ENCODE results near the gene CDH23. TPM values are rescaled to one million over a fixed set of nuclear protein-coding genes. Genes with fewer than 3 reads are reported as not detected.

CDH23 gene
- total and polyA plus RNA-seq, 2 donors (not counting 1 experiment from before 2014, with no cell fraction given), result 0.01 to 0.17 TPM

DNA sequence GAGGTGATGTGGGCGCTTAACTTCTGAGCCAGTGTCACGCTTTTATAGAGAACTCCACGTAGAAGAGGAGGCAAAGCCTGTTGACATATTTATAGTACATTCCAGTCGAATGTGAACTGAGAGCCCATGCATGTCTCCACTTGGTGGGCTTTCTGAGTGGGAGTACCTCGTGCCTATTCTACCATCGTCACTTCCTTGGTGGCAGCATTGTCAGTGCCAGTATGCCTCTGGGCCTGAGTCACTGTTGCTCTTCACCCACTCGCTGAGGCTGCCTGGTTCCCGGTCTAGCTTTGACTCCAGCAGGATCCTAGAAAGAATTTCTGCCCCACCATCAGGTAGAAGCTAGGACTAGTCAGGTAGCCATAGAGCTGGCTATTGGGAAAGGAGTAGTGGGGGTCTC lies 30.0 kb upstream of the CDH23 start:
- H2AFZ ChIP-seq (ENCODE audit: low read length), result no peak overlapping the region

DNA sequence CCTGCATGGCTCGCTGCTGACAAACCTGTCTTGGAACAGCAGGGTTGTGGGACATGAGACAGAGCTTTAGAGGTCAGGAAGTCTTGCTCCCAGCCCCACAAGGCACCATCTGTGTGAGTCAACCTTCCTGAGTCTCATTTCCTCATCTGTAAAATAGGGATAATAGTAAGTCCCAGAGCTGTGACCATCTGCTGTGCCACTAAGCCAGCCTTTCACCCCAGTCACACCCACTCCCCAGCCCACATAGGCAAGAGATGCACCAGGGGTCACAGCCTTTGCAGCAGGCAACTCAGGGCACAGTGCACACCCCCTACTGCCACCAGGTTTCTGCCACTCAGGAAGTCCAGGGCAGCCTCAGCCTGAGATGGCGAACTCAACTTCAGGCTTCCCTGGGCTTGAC lies 29.4 kb upstream of the CDH23 start:
- TF ChIP-seq, protein P1, sequence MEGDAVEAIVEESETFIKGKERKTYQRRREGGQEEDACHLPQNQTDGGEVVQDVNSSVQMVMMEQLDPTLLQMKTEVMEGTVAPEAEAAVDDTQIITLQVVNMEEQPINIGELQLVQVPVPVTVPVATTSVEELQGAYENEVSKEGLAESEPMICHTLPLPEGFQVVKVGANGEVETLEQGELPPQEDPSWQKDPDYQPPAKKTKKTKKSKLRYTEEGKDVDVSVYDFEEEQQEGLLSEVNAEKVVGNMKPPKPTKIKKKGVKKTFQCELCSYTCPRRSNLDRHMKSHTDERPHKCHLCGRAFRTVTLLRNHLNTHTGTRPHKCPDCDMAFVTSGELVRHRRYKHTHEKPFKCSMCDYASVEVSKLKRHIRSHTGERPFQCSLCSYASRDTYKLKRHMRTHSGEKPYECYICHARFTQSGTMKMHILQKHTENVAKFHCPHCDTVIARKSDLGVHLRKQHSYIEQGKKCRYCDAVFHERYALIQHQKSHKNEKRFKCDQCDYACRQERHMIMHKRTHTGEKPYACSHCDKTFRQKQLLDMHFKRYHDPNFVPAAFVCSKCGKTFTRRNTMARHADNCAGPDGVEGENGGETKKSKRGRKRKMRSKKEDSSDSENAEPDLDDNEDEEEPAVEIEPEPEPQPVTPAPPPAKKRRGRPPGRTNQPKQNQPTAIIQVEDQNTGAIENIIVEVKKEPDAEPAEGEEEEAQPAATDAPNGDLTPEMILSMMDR (conservative IDR thresholded peaks at IDR 0.05 in 1 of 2, IDR thresholded peaks at IDR 0.05 in 1 of 2; ENCODE audit: low read depth in 1 of 2, low read length in 2 of 2), result no peak
- TF ChIP-seq EZH2 (IDR thresholded peaks at IDR 0.05; ENCODE audit: low read length, missing control alignments), result no peak
- no peaks in the 10 kb centered on the region for H3K4me1 ChIP-seq (ENCODE audit: control insufficient read depth, extremely low read depth, insufficient read depth, low read length)
- H3K27ac ChIP-seq (ENCODE audit: insufficient read depth, low read length), result no peak overlapping the region
- H3K4me2 ChIP-seq (ENCODE audit: extremely low read depth, insufficient read depth, low read length), result no peak overlapping the region
- no peaks in the 10 kb centered on the region for H3K9me3 ChIP-seq (ENCODE audit: control insufficient read depth, insufficient read depth, low read depth, low read length)
- peaks cover 5% of the 10 kb centered on the region for H3K27me3 ChIP-seq (ENCODE audit: control insufficient read depth, insufficient read depth, low read length)
- no peak overlapping the region for H3K4me3 ChIP-seq (replicated peaks in 1 of 4; ENCODE audit: control extremely low read depth in 1 of 4, insufficient read depth in 1 of 4, low read depth in 3 of 4, low read length in 4 of 4)
- no peaks in the 10 kb centered on the region for H3K79me2 ChIP-seq (ENCODE audit: control insufficient read depth, insufficient read depth, low read length)
- DNase-seq (ENCODE audit: low read depth in 2 of 2), result no peak
- no peak overlapping the region for H3K9ac ChIP-seq (ENCODE audit: insufficient read depth, low read length)
- no peaks in the 10 kb centered on the region for H4K20me1 ChIP-seq (ENCODE audit: control insufficient read depth, extremely low read depth, insufficient read depth, low read length)
- no peaks in the 10 kb centered on the region for H3K36me3 ChIP-seq (ENCODE audit: control insufficient read depth, insufficient read depth, low read length)
- no peak overlapping the region for H2AFZ ChIP-seq (ENCODE audit: low read length)

More for the DNA sequence above, 30.0 kb upstream of the CDH23 start:
- Histone ChIP-seq H3K36me3 (ENCODE audit: control insufficient read depth, insufficient read depth, low read length) (no peaks in the 10 kb centered on the region), H3K4me3 (replicated peaks in 1 of 4; ENCODE audit: control extremely low read depth in 1 of 4, insufficient read depth in 1 of 4, low read depth in 3 of 4, low read length in 4 of 4) (no peak overlapping the region), H4K20me1 (ENCODE audit: control insufficient read depth, extremely low read depth, insufficient read depth, low read length) (no peaks in the 10 kb centered on the region), H3K4me1 (ENCODE audit: control insufficient read depth, extremely low read depth, insufficient read depth, low read length) (no peaks in the 10 kb centered on the region), H3K27ac (ENCODE audit: insufficient read depth, low read length) (no peak overlapping the region), H3K9me3 (ENCODE audit: control insufficient read depth, insufficient read depth, low read depth, low read length) (no peaks in the 10 kb centered on the region), H3K9ac (ENCODE audit: insufficient read depth, low read length) (no peak overlapping the region), H3K79me2 (ENCODE audit: control insufficient read depth, insufficient read depth, low read length) (no peaks in the 10 kb centered on the region), H3K4me2 (ENCODE audit: extremely low read depth, insufficient read depth, low read length) (no peak overlapping the region), H3K27me3 (ENCODE audit: control insufficient read depth, insufficient read depth, low read length) (peaks cover under 1% of the 10 kb centered on the region)
- no peak for DNase-seq (ENCODE audit: low read depth in 2 of 2)
- no peak for TF ChIP-seq EZH2 (IDR thresholded peaks at IDR 0.05; ENCODE audit: low read length, missing control alignments)
- TF ChIP-seq, protein P1 (conservative IDR thresholded peaks at IDR 0.05 in 1 of 2, IDR thresholded peaks at IDR 0.05 in 1 of 2; ENCODE audit: low read depth in 1 of 2, low read length in 2 of 2), result no peak

DNA sequence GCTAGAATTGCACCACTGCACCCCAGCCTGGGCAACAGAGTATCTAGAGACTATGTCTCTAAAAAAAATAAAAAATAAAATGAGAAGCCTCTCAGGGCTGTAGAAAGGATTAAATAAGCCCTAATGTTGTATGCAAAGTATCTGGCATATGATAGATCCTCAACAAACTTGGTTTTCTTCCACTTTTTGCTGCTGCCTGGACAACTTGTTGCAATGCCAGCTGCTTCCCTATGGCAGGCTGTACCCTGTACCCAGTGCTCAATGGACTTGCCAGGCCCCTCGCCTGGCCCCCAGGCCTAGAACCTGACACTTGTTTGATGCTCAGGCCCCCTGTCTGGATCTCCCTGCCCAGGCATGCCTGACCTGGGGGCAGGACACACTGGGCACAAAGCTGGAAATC lies 28.5 kb upstream of the CDH23 start:
- H3K79me2 ChIP-seq (ENCODE audit: control insufficient read depth, insufficient read depth, low read length), result no peaks in the 10 kb centered on the region
- H3K36me3 ChIP-seq (ENCODE audit: control insufficient read depth, insufficient read depth, low read length), result no peaks in the 10 kb centered on the region
- H3K4me2 ChIP-seq (ENCODE audit: extremely low read depth, insufficient read depth, low read length), result no peak overlapping the region
- H3K4me3 ChIP-seq (replicated peaks in 1 of 4; ENCODE audit: control extremely low read depth in 1 of 4, insufficient read depth in 1 of 4, low read depth in 3 of 4, low read length in 4 of 4), result no peak overlapping the region
- H3K9ac ChIP-seq (ENCODE audit: insufficient read depth, low read length), result no peak overlapping the region
- no peak overlapping the region for H2AFZ ChIP-seq (ENCODE audit: low read length)
- no peak for DNase-seq (ENCODE audit: low read depth in 2 of 2)
- H3K4me1 ChIP-seq (ENCODE audit: control insufficient read depth, extremely low read depth, insufficient read depth, low read length), result no peaks in the 10 kb centered on the region
- TF ChIP-seq, protein P1 (conservative IDR thresholded peaks at IDR 0.05 in 1 of 2, IDR thresholded peaks at IDR 0.05 in 1 of 2; ENCODE audit: low read depth in 1 of 2, low read length in 2 of 2), result no peak
- TF ChIP-seq EZH2 (IDR thresholded peaks at IDR 0.05; ENCODE audit: low read length, missing control alignments), result no peak
- peaks cover 14% of the 10 kb centered on the region for H3K27me3 ChIP-seq (ENCODE audit: control insufficient read depth, insufficient read depth, low read length)
- H3K27ac ChIP-seq (ENCODE audit: insufficient read depth, low read length), result no peak overlapping the region
- no peaks in the 10 kb centered on the region for H3K9me3 ChIP-seq (ENCODE audit: control insufficient read depth, insufficient read depth, low read depth, low read length)
- no peaks in the 10 kb centered on the region for H4K20me1 ChIP-seq (ENCODE audit: control insufficient read depth, extremely low read depth, insufficient read depth, low read length)

Data from fibroblast of lung (primary cell).